Lower lobe of right lung (tissue), 2 donors: ENCODE results near the gene WIZ. TPM values are rescaled to one million over a fixed set of nuclear protein-coding genes. Genes with fewer than 3 reads are reported as not detected.

Experiments used
- ATAC-seq, 2 donors: fragments of 200-7000 bp; cut with Tn5 transposase; one replicate each; pipeline ENCODE4 v1.9.1; 2020 to 2022; ENCODE audit warnings: mild to moderate bottlenecking in 2 of 2, moderate library complexity in 2 of 2
- DNase-seq: peaks from one replicate; pipeline ENCODE4 v3.0.0-alpha.2; 2020
- H3K27ac ChIP-seq: fragments of 200-600 bp; one replicate; pipeline ENCODE4 v1.8.0; 2022
- H3K27me3 ChIP-seq: fragments of 200-600 bp; one replicate; pipeline ENCODE4 v1.8.0; 2022; ENCODE audit warnings: low read depth
- H3K36me3 ChIP-seq: fragments of 200-600 bp; one replicate; pipeline ENCODE4 v1.8.0; 2022; ENCODE audit warnings: mild to moderate bottlenecking
- H3K4me1 ChIP-seq: fragments of 200-600 bp; one replicate; pipeline ENCODE4 v1.8.0; 2022
- H3K4me3 ChIP-seq: fragments of 200-600 bp; one replicate; pipeline ENCODE4 v1.8.0; 2022; ENCODE audit warnings: mild to moderate bottlenecking
- H3K9me3 ChIP-seq: fragments of 200-600 bp; one replicate; pipeline ENCODE4 v1.8.0; 2022
- intact Hi-C: fragments of 100-400 bp; cut with DNase I; formaldehyde crosslinking; loops from one replicate; pipeline ENCODE4 v1.11.0; 2022
- long read RNA-seq: library from polyadenylated mRNA; unstranded; transcript quantifications from one replicate; pipeline ENCODE4 v2.0.0, GENCODE V29; 2021
- total RNA-seq: library from RNA; stranded (reverse); fragmentation: NEBNext Ultra II Directional; extraction: Animal tissue kit (Norgen Biotek cat#: 25700); gene quantifications from one replicate; pipeline ENCODE4 v1.2.1, GENCODE V29; 2021
- TF ChIP-seq, protein P1 (sequence below): fragments of 200-600 bp; IDR thresholded peaks from one replicate; pipeline ENCODE4 v1.8.0; 2022; ENCODE audit warnings: antibody characterized with exemption, mild to moderate bottlenecking
- donor health status: DM: no; HTN: yes; CAD: no; lungs with severe emphysema.

Gene WIZ, protein sequence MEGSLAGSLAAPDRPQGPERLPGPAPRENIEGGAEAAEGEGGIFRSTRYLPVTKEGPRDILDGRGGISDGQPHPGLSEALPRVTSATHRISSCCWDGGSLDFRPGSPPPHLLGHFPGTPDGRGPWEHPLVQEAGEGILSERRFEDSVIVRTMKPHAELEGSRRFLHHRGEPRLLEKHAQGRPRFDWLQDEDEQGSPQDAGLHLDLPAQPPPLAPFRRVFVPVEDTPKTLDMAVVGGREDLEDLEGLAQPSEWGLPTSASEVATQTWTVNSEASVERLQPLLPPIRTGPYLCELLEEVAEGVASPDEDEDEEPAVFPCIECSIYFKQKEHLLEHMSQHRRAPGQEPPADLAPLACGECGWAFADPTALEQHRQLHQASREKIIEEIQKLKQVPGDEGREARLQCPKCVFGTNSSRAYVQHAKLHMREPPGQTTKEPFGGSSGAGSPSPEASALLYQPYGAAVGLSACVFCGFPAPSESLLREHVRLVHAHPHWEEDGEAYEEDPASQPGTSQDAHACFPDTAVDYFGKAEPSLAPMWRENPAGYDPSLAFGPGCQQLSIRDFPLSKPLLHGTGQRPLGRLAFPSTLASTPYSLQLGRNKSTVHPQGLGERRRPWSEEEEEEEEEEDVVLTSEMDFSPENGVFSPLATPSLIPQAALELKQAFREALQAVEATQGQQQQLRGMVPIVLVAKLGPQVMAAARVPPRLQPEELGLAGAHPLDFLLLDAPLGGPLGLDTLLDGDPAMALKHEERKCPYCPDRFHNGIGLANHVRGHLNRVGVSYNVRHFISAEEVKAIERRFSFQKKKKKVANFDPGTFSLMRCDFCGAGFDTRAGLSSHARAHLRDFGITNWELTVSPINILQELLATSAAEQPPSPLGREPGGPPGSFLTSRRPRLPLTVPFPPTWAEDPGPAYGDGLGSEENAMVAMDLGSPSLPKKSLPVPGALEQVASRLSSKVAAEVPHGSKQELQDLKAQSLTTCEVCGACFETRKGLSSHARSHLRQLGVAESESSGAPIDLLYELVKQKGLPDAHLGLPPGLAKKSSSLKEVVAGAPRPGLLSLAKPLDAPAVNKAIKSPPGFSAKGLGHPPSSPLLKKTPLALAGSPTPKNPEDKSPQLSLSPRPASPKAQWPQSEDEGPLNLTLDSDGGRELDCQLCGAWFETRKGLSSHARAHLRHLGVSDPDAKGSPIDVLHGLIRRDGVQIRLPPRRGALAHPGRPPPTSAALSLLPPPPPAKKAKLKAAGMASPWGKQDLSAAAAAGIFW (N-terminal part only)
- total RNA-seq = 25.2 TPM
- long read RNA-seq, full-length matches to known transcripts = 1 of 28 reads
- long read RNA-seq, partial matches to known transcripts = 23 of 28 reads
- long read RNA-seq, other reads (novel, unspliced or antisense) = 4 of 28 reads

DNA sequence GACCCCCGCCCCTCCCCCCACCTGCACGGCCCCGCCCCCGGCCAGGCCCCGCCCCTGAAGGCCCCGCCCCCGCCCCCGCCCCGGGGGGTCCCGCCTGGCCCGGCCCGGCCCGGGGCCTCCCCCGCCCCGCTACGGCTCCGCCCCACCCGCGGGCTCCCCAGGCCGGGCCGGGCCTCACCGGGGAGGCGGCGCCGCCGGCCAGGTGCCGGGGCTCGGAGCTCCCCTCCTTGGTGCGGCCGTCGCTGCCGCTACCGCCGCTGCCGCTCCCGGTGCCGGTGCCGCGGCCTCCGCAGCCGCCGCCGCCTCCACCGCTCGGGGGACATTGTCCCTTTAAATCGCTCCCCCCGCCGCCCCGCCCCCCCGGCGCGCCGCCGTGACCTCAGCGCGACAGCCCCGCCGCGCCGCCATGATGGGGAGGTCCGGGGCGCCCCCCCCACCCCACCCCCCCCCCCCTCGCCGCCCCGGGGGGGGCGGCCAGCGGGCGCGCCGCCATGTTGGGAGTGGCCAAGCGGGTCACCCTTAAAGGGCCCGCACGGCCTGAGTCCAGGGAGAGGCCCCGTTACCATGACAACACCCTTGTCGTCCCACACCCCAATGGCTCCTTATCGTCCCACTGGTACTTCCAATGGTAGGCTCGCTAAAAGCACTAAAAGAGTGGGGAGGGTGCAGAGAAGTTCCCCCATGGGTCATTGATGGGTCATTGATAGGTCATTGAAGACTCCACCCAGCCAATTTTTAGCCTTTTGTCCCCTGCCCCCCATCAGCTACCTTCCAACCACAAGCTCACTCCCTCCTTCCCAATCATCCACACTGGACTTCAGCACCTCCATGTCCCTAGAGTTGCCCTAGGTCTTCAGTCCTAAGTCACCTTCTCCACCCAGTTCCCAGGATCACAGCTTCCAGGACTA lies at the start of gene WIZ:
TSS of gene WIZ (minus strand) at position 337 of the 908 bp plus-strand sequence. CDS start 1,649 bp downstream, outside the sequence.
- ATAC-seq (peak; percentile 50 to 54), DNase-seq (peak; percentile 92)
- intact Hi-C loops = no loop called here
- Histone ChIP-seq H3K9me3 (no peaks in the 10 kb centered on the region), H3K4me3 (peak within 1 kb of the TSS; percentile 72), H3K36me3 (peaks cover 9% of the 10 kb centered on the region), H3K27me3 (peaks cover 5% of the 10 kb centered on the region), H3K4me1 (peaks cover 20% of the 10 kb centered on the region), H3K27ac (peak within 1 kb of the TSS; percentile 74)
- TF ChIP-seq, protein P1, sequence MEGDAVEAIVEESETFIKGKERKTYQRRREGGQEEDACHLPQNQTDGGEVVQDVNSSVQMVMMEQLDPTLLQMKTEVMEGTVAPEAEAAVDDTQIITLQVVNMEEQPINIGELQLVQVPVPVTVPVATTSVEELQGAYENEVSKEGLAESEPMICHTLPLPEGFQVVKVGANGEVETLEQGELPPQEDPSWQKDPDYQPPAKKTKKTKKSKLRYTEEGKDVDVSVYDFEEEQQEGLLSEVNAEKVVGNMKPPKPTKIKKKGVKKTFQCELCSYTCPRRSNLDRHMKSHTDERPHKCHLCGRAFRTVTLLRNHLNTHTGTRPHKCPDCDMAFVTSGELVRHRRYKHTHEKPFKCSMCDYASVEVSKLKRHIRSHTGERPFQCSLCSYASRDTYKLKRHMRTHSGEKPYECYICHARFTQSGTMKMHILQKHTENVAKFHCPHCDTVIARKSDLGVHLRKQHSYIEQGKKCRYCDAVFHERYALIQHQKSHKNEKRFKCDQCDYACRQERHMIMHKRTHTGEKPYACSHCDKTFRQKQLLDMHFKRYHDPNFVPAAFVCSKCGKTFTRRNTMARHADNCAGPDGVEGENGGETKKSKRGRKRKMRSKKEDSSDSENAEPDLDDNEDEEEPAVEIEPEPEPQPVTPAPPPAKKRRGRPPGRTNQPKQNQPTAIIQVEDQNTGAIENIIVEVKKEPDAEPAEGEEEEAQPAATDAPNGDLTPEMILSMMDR = no peak

DNA sequence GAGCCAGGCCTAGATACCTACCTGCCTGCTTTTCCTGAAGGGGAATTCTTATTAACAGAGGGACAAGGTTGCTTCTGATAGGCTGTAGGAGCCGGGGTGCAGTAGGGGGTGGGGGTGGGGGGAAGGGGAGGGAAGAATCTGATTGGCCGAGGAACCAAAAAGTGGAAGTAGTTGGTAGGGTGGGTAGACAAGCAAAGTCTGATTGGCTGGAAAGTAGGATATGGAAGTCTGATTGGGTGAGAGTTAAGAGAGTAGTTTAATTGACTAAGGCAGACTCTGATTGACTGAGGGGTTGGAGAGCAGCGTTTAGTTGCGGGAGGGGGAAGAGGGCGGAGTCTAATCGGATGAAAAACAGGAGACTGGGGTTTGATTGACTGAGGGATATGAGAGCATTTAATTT lies 49.2 kb upstream of the WIZ start:
- TF ChIP-seq, protein P1 = no peak
- no peaks in the 10 kb centered on the region for H3K4me1 ChIP-seq
- intact Hi-C loops = no loop called here
- no peak overlapping the region for H3K27ac ChIP-seq
- no peaks in the 10 kb centered on the region for H3K36me3 ChIP-seq
- no peak for ATAC-seq
- DNase-seq = no peak
- H3K4me3 ChIP-seq = no peak overlapping the region
- no peaks in the 10 kb centered on the region for H3K9me3 ChIP-seq
- no peaks in the 10 kb centered on the region for H3K27me3 ChIP-seq

DNA sequence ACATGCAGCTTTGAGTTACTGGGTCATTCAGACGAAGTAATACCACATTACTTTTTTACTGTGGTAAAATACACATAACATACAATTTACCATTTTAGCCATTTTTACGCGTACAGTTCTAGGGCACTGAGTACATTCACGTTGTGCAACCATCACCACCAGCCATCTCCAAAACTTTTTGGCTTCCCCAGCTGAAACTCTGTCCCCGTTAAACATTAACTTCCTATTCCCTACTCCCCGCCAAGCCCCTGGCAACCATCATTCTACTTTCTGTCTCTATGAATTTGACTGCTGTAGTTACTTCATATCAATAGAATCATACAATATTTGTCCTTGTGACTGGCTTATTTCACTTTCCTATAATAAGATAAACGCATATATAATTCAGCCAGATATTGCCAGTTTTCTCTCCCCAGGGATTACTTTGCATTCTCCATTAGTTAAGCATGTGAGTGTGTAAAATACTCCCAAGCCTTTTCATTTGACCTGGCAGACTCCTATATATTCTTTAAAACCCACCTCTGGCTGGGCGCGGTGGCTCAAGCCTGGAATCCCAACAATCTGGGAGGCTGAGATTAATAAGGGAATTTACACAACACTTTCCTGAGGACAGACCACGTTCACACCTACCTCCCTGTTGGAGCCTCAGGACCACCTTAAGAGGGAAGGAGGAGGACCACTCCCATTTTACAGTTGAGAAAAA lies 48.6 kb upstream of the WIZ start:
- Histone ChIP-seq H3K27ac (no peak overlapping the region), H3K9me3 (no peaks in the 10 kb centered on the region), H3K4me1 (no peaks in the 10 kb centered on the region), H3K4me3 (no peak overlapping the region), H3K27me3 (no peaks in the 10 kb centered on the region), H3K36me3 (no peaks in the 10 kb centered on the region)
- DNase-seq (no peak), ATAC-seq (no peak)
- intact Hi-C loops = no loop called here
- TF ChIP-seq, protein P1 = no peak

DNA sequence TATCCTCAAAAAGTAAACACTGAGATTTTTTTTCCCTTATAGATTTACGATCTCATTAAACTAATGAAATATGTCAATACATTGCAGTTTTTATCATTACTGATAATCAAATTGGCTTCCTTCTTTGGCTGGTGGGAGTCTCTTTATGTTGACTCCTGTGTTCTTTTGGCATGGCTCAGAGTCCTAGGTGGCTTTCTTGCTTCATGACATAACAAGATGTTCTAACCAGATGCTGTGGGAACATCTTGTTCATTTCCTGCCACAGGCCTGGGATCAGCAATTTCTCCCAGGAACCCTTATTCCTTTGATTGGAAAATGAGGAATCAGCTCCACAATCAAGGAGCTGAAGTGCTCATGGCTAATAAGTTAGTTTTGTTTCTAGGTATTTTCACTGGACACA lies 45.4 kb upstream of the WIZ start:
- H3K36me3 ChIP-seq = no peaks in the 10 kb centered on the region

More for the DNA sequence above, 45.4 kb upstream of the WIZ start:
- Histone ChIP-seq H3K4me1 (no peaks in the 10 kb centered on the region), H3K27ac (no peak overlapping the region), H3K9me3 (no peaks in the 10 kb centered on the region), H3K4me3 (no peak overlapping the region), H3K27me3 (no peaks in the 10 kb centered on the region)
- DNase-seq (no peak), ATAC-seq (no peak)
- intact Hi-C loops = no loop called here
- TF ChIP-seq, protein P1 = no peak
